ENCODE data around the gene RDM1. TPM values are rescaled to one million over a fixed set of nuclear protein-coding genes. Genes with fewer than 3 reads are reported as not detected.

The RDM1 gene
- total and polyA plus RNA-seq, 2 of the 4 experiments (the other 2 are of a cell fraction) = 0.18 TPM; not detected in 1

DNA sequence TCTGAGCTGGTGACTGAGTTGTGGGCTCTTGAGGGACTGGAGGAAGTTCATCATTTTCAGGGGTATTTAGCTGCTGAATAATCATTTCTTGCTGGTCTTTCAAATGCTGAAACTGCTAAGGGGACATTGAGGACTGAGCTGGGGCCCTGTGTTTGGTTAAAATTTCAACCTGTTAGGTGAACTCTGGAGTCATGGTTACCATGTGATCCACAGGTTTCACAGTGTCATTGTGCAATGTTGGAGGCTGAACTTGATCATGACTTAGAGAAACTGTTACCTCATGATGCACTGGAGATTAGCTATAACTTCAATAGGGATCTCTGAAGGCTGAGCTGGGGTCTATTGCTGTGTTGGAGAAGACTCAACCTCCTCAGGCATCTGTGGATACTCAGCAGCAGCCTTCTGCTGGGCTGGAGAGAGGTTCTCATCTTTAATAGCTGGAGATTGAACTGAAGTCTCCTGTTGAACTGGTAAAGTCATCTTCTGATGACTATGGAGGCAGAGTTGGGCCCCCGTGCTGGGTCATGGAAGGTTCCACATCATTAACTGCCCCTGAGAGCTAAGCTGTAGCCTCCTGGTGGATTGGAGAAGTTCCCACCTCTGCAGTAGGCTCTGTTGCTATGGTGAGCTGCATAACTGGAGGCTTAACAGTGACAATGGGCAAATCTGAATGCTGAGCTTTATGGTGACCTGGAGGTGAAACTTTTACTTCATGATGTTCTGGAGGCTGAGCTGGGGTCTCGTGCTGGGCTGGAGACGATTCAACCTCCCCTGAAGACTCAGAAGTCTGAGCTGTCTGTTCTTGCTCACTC is 15.2 kb downstream of the RDM1 start:
- no peak overlapping the region for H2BK120ac ChIP-seq (ENCODE audit: low read depth, low read length)
- in situ Hi-C loops (cut with MboI; ENCODE audit: low sequenced_read_pairs) = no loop called here
- no peak overlapping the region for H3K4me3 ChIP-seq (ENCODE audit: insufficient read depth, low read depth, low read length)
- no peaks in the 10 kb centered on the region for H3K27me3 ChIP-seq (ENCODE audit: control insufficient read depth, insufficient read depth, low read length)
- no peaks in the 10 kb centered on the region for H3K4me1 ChIP-seq (ENCODE audit: control insufficient read depth, insufficient read depth, low read length)
- no peak overlapping the region for H3K27ac ChIP-seq (ENCODE audit: insufficient read depth, low read length)
- no TSS peak for BruUV-seq (replicated peaks)
- no peak overlapping the region for H2AK5ac ChIP-seq (ENCODE audit: low read depth, low read length)
- no peak overlapping the region for H2BK20ac ChIP-seq (ENCODE audit: low read depth, low read length)
- no peak overlapping the region for H4K91ac ChIP-seq (ENCODE audit: insufficient read depth, low read depth, low read length)
- CTCF ChIA-PET = no interaction called here
- DNase-seq (no peak), ATAC-seq (ENCODE audit: low read depth) (no peak)
- WGBS, 2 experiments (ENCODE audit: extremely low coverage in 2 of 2, insufficient read length in 1 of 2) = no CpG with 5 or more reads among the region's 3 CpGs
- H3K9me1 ChIP-seq (ENCODE audit: insufficient read depth, low read length) = no peaks in the 10 kb centered on the region
- no peak overlapping the region for H3K4ac ChIP-seq (ENCODE audit: low read depth, low read length)
- no peak overlapping the region for H2BK15ac ChIP-seq (ENCODE audit: low read depth, low read length)
- no peaks in the 10 kb centered on the region for H3K9me3 ChIP-seq (ENCODE audit: control insufficient read depth, insufficient read depth, low read length)
- H4K20me1 ChIP-seq (ENCODE audit: insufficient read depth, low read length) = no peaks in the 10 kb centered on the region; the same call in 1 of the 2 replicates
- H3K36me3 ChIP-seq (ENCODE audit: control insufficient read depth, insufficient read depth, low read length) = no peaks in the 10 kb centered on the region
- H3K56ac ChIP-seq (ENCODE audit: extremely low read depth, insufficient read depth, low read length) = no peak overlapping the region
- no peak overlapping the region for H2AFZ ChIP-seq (replicated peaks; ENCODE audit: low read length, poor library complexity)
- H2AK9ac ChIP-seq (replicated peaks; ENCODE audit: low read depth, low read length, poor library complexity) = no peak overlapping the region
- dilution Hi-C loops (cut with HindIII; ENCODE audit: low sequenced_read_pairs, unreplicated experiment) = no loop called here
- H4K5ac ChIP-seq (ENCODE audit: low read depth, low read length) = no peak overlapping the region
- H4K8ac ChIP-seq (ENCODE audit: low read depth in 2 of 2, low read length in 2 of 2) = no peak overlapping the region
- H3K23ac ChIP-seq (ENCODE audit: low read depth, low read length) = no peak overlapping the region
- TF ChIP-seq RAD21 (IDR thresholded peaks at IDR 0.05; ENCODE audit: low read length) (no peak), CEBPB (IDR thresholded peaks at IDR 0.05; ENCODE audit: low read depth, low read length) (0 out of 2 replicates have a peak, but pooled peaks have one; percentile 12), RCOR1 (IDR thresholded peaks at IDR 0.05; ENCODE audit: insufficient replicate concordance, low read length) (no peak)
- intact Hi-C loops (cut with micrococcal nuclease) = no loop called here
- no peak overlapping the region for H2BK5ac ChIP-seq (ENCODE audit: low read depth, low read length, poor library complexity, severe bottlenecking)
- H3K9ac ChIP-seq (ENCODE audit: low read depth, low read length) = no peak overlapping the region
- POLR2A ChIA-PET (ENCODE audit: unreplicated experiment) = no interaction called here
- H3K79me1 ChIP-seq (ENCODE audit: low read depth in 1 of 2, low read length in 2 of 2) = no peaks in the 10 kb centered on the region
- H3K14ac ChIP-seq (replicated peaks; ENCODE audit: low read depth, low read length) = no peak overlapping the region
- no peak overlapping the region for H3K4me2 ChIP-seq (ENCODE audit: low read depth, low read length)
- H3K18ac ChIP-seq (ENCODE audit: low read depth, low read length) = no peak overlapping the region
